Kidney capillary endothelial cell (primary cell): ENCODE results near the gene IL26.
"Not testable (repeated sequence)": the region's sequence is repeated elsewhere in the genome, so short reads cannot be mapped to it uniquely, and the experiment has no call there.

Experiments
- DNase-seq: peaks from one replicate; pipeline ENCODE4 v3.0.0-alpha.2; 2018; ENCODE audit warnings: low spot score

Gene IL26

GRCh38 chr12:68198507-68199086, 27.0 kb downstream of the IL26 start:
- no peak for DNase-seq

GRCh38 chr12:68190301-68190700, 35.3 kb downstream of the IL26 start:
- no peak for DNase-seq

- peak; percentile 4 for DNase-seq
Measured at GRCh38 chr12:68189821-68190242, 35.8 kb downstream of the IL26 start.

- no peak for DNase-seq
Measured at GRCh38 chr12:68185598-68185997, 40.0 kb downstream of the IL26 start.

GRCh38 chr12:68180792-68181744, 44.5 kb downstream of the IL26 start:
- DNase-seq, result no peak

GRCh38 chr12:68178774-68179439, 46.7 kb downstream of the IL26 start:
- DNase-seq, result no peak

- DNase-seq, result no peak
Measured at GRCh38 chr12:68178184-68178583, 47.4 kb downstream of the IL26 start.

- no peak for DNase-seq
Measured at GRCh38 chr12:68177562-68177961, 48.0 kb downstream of the IL26 start.

GRCh38 chr12:68176257-68176656, 49.4 kb downstream of the IL26 start:
- DNase-seq, result no peak

- no peak for DNase-seq
Measured at GRCh38 chr12:68175557-68176061, 50.0 kb downstream of the IL26 start.

- DNase-seq, result not testable (repeated sequence)
Measured at GRCh38 chr12:68174761-68175160, 50.8 kb downstream of the IL26 start.

- no peak for DNase-seq
Measured at GRCh38 chr12:68173792-68174191, 51.8 kb downstream of the IL26 start.

GRCh38 chr12:68170726-68171125, 54.9 kb downstream of the IL26 start:
- no peak for DNase-seq

GRCh38 chr12:68169213-68169889, 56.3 kb downstream of the IL26 start:
- DNase-seq, result no peak

GRCh38 chr12:68166317-68166831, 59.2 kb downstream of the IL26 start:
- no peak for DNase-seq

GRCh38 chr12:68163560-68164081, 62.0 kb downstream of the IL26 start:
- DNase-seq, result no peak

GRCh38 chr12:68162374-68162773, 63.2 kb downstream of the IL26 start:
- no peak for DNase-seq

- DNase-seq, result no peak
Measured at GRCh38 chr12:68159681-68160304, 65.8 kb downstream of the IL26 start, which contains the start of gene IFNG. Gene IFNG, minus strand, starts transcription at chr12:68159740. Its CDS starts 125 bp downstream, at chr12:68159615.

GRCh38 chr12:68158432-68158831, 67.2 kb downstream of the IL26 start:
- no peak for DNase-seq

GRCh38 chr12:68157380-68157779, 68.2 kb downstream of the IL26 start:
- DNase-seq, result no peak

- DNase-seq, result no peak
Measured at GRCh38 chr12:68156636-68157035, 69.0 kb downstream of the IL26 start.
